HCT116 (cell line): ENCODE results near the gene WDR72.

ENCODE experiments used
- CTCF ChIP-seq, 3 experiments: fragments of 200-600 bp in 1 of 3; sonication (generic) in 1 of 3; IDR thresholded peaks in 2 of 3; conservative IDR thresholded peaks in 1 of 3; 2 replicates each; pipeline ENCODE4 v1.5.1; 2012 to 2017; ENCODE audit warnings: low read depth in 2 of 3, low read length in 2 of 3, antibody characterized with exemption in 1 of 3, borderline replicate concordance in 1 of 3, control low read depth in 1 of 3, mild to moderate bottlenecking in 1 of 3, mixed read lengths in 1 of 3, mixed run types in 1 of 3, moderate library complexity in 1 of 3; ENCODE audit not compliant: insufficient read depth in 1 of 3
- EZH2 ChIP-seq: fragments of 200-600 bp; sonication (generic); IDR thresholded peaks from 2 replicates; pipeline ENCODE4 v1.6.1; 2017; ENCODE audit warnings: antibody characterized with exemption, mixed run types
- JUND ChIP-seq: IDR thresholded peaks from 2 replicates; pipeline ENCODE4 v1.6.1; 2012
- RAD21 ChIP-seq: IDR thresholded peaks from 2 replicates; pipeline ENCODE4 v1.6.1; 2012; ENCODE audit warnings: low read depth, mild to moderate bottlenecking
- ZFX ChIP-seq: fragments of 450-650 bp; IDR thresholded peaks from 2 replicates; pipeline ENCODE4 v1.6.1; 2017

- TF ChIP-seq EZH2 (no peak), ZFX (no peak), CTCF (IDR thresholded peaks at IDR 0.05 in 2 of 3, conservative IDR thresholded peaks at IDR 0.05 in 1 of 3; ENCODE audit: borderline replicate concordance in 1 of 3, insufficient read depth in 1 of 3, low read depth in 2 of 3, low read length in 2 of 3) (no peak), RAD21 (no peak), JUND (no peak)
Measured at GRCh38 chr15:53625260-53625659, 134.2 kb downstream of the WDR72 start.
